Uterus (tissue), 4 donors: ENCODE results near the gene DDX31. TPM values are rescaled to one million over a fixed set of nuclear protein-coding genes. Genes with fewer than 3 reads are reported as not detected.

Source experiments
- DNase-seq, 2 donors: peaks; one replicate each; pipeline ENCODE4 v3.0.0-alpha.2; 2019 to 2020
- H3K27ac ChIP-seq, 2 donors: fragments of 200-600 bp; sonication (generic); 1 replicate in 1 of 2; 2 replicates in 1 of 2; pipeline ENCODE4 v1.5.1; 2016 to 2018
- H3K27me3 ChIP-seq, 2 donors: fragments of 200-600 bp; sonication (generic); one replicate each; pipeline ENCODE4 v1.5.1; 2018 to 2019; ENCODE audit warnings: control low read depth in 1 of 2
- H3K36me3 ChIP-seq, 2 donors: fragments of 200-600 bp; sonication (generic); one replicate each; pipeline ENCODE4 v1.5.1; 2019; ENCODE audit warnings: control low read depth in 1 of 2
- H3K4me1 ChIP-seq, 2 donors: fragments of 200-600 bp; sonication (generic); one replicate each; pipeline ENCODE4 v1.5.1; 2018 to 2019; ENCODE audit warnings: control low read depth in 1 of 2
- H3K4me3 ChIP-seq, 2 donors: fragments of 200-600 bp; sonication (generic); 1 replicate in 1 of 2; 2 replicates in 1 of 2; pipeline ENCODE4 v1.5.1; 2018 to 2019; ENCODE audit warnings: mild to moderate bottlenecking in 1 of 2
- H3K9me3 ChIP-seq, 2 donors: fragments of 200-600 bp; sonication (generic); one replicate each; pipeline ENCODE4 v1.5.1; 2019; ENCODE audit warnings: control low read depth in 1 of 2
- CTCF ChIP-seq, 4 experiments: fragments of 200-600 bp in 2 of 4; fragments of 450-650 bp in 2 of 4; sonication (generic) in 2 of 4; IDR thresholded peaks; one replicate each; pipeline ENCODE4 v1.5.1; 2016 to 2019; ENCODE audit warnings: antibody characterized with exemption in 4 of 4, mild to moderate bottlenecking in 2 of 4, moderate library complexity in 1 of 4
- POLR2A ChIP-seq, 2 donors: fragments of 450-650 bp; IDR thresholded peaks; one replicate each; pipeline ENCODE4 v1.6.1; 2016; ENCODE audit warnings: antibody characterized with exemption in 2 of 2, mild to moderate bottlenecking in 1 of 2, moderate library complexity in 1 of 2
- intact Hi-C: fragments of 100-400 bp; cut with DNase I; formaldehyde crosslinking; loops from one replicate; pipeline ENCODE4 v1.15.1; 2023; ENCODE audit warnings: low total_unique reads
- total RNA-seq, 4 donors: library from RNA; depleted of rRNA in 3 of 4; stranded (reverse); fragments of >200 nt in 3 of 4; gene quantifications; one replicate each; pipeline versions ENCODE4 v1.1.0 to v1.2.4, GENCODE V29; 2014 to 2023
- donor health status: DM: yes; HTN: yes; CAD: no.

The DDX31 gene
- total RNA-seq, 4 donors from 2014 or later: 5.9 to 17.7 (median 10.5) TPM

- no peaks in the 10 kb centered on the region for H3K4me1 ChIP-seq
- intact Hi-C loops: no loop called here
- DNase-seq: no peak
- H3K27ac ChIP-seq: no peak overlapping the region
- H3K27me3 ChIP-seq: no peaks in the 10 kb centered on the region
- no peak overlapping the region for H3K4me3 ChIP-seq
- H3K9me3 ChIP-seq: no peaks in the 10 kb centered on the region
- H3K36me3 ChIP-seq: no peaks in the 10 kb centered on the region
- no peak for TF ChIP-seq CTCF (IDR thresholded peaks at IDR 0.05)
Measured at GRCh38 chr9:132663851-132664250, 5.9 kb downstream of the DDX31 start.

- no peaks in the 10 kb centered on the region for H3K4me1 ChIP-seq
- TF ChIP-seq POLR2A (IDR thresholded peaks at IDR 0.05): no peak
- no peak for TF ChIP-seq CTCF (IDR thresholded peaks at IDR 0.05)
- no peak overlapping the region for H3K27ac ChIP-seq
- H3K27me3 ChIP-seq: no peaks in the 10 kb centered on the region
- intact Hi-C loops: no loop called here
- no peaks in the 10 kb centered on the region for H3K9me3 ChIP-seq
- no peak for DNase-seq
- no peaks in the 10 kb centered on the region for H3K36me3 ChIP-seq
- no peak overlapping the region for H3K4me3 ChIP-seq
Measured at GRCh38 chr9:132663117-132663516, 6.7 kb downstream of the DDX31 start.

- Histone ChIP-seq H3K4me3 (no peak overlapping the region), H3K9me3 (no peaks in the 10 kb centered on the region), H3K36me3 (no peaks in the 10 kb centered on the region), H3K4me1 (no peaks in the 10 kb centered on the region), H3K27ac (no peak overlapping the region), H3K27me3 (no peaks in the 10 kb centered on the region)
- no peak for DNase-seq
- no peak for TF ChIP-seq POLR2A (IDR thresholded peaks at IDR 0.05)
- TF ChIP-seq CTCF (IDR thresholded peaks at IDR 0.05): no peak
- intact Hi-C loops: no loop called here
Measured at GRCh38 chr9:132662152-132662945, 7.4 kb downstream of the DDX31 start.

- TF ChIP-seq CTCF (IDR thresholded peaks at IDR 0.05) (no peak), POLR2A (IDR thresholded peaks at IDR 0.05) (no peak)
- no peak for DNase-seq
- H3K4me3 ChIP-seq: no peak overlapping the region
- H3K4me1 ChIP-seq: no peaks in the 10 kb centered on the region
- no peaks in the 10 kb centered on the region for H3K27me3 ChIP-seq
- no peak overlapping the region for H3K27ac ChIP-seq
- intact Hi-C loops: no loop called here
- no peaks in the 10 kb centered on the region for H3K9me3 ChIP-seq
- no peaks in the 10 kb centered on the region for H3K36me3 ChIP-seq
Measured at GRCh38 chr9:132656299-132656698, 13.5 kb downstream of the DDX31 start.

GRCh38 chr9:132651259-132651658 is 18.5 kb downstream of the DDX31 start:
- DNase-seq: no peak
- H3K36me3 ChIP-seq: no peaks in the 10 kb centered on the region
- no peaks in the 10 kb centered on the region for H3K9me3 ChIP-seq
- intact Hi-C loops: no loop called here
- no peak for TF ChIP-seq POLR2A (IDR thresholded peaks at IDR 0.05)
- TF ChIP-seq CTCF (IDR thresholded peaks at IDR 0.05): no peak
- H3K4me1 ChIP-seq: no peaks in the 10 kb centered on the region
- H3K27me3 ChIP-seq: no peaks in the 10 kb centered on the region
- H3K27ac ChIP-seq: no peak overlapping the region
- H3K4me3 ChIP-seq: no peak overlapping the region
